HepG2 (cell line): ENCODE results near the gene CTAG1A.
"Not testable (repeated sequence)": the region's sequence is repeated elsewhere in the genome, so short reads cannot be mapped to it uniquely, and the experiment has no call there.

Source experiments
- AKAP8 ChIP-seq: sonication (generic); formaldehyde crosslinking; IDR thresholded peaks from 2 replicates; pipeline ENCODE4 v1.5.1; 2020; ENCODE audit warnings: mild to moderate bottlenecking, missing genetic modification reagents
- ATF6 ChIP-seq: sonication (generic); formaldehyde crosslinking; conservative IDR thresholded peaks from 2 replicates; pipeline ENCODE4 v1.4.0; 2020; ENCODE audit warnings: missing genetic modification reagents
- DNMT1 ChIP-seq: sonication (generic); formaldehyde crosslinking; IDR thresholded peaks from 2 replicates; pipeline ENCODE4 v1.5.1; 2020; ENCODE audit warnings: mild to moderate bottlenecking, missing genetic modification reagents
- EZH2 ChIP-seq: conservative IDR thresholded peaks from 2 replicates; pipeline ENCODE4 v1.6.1; 2012; ENCODE audit warnings: mild to moderate bottlenecking, low read depth, low read length, moderate library complexity
- NBN ChIP-seq: fragments of 450-650 bp; conservative IDR thresholded peaks from 2 replicates; pipeline ENCODE4 v1.6.1; 2017
- POLR2AphosphoS2 ChIP-seq: IDR thresholded peaks from 2 replicates; pipeline ENCODE4 v1.6.1; 2011; ENCODE audit warnings: low read depth, low read length, improper control_type of control experiment
- ZNF232 ChIP-seq: sonication (generic); formaldehyde crosslinking; IDR thresholded peaks from 2 replicates; pipeline ENCODE4 v1.4.0; 2020; ENCODE audit warnings: missing genetic modification reagents, borderline replicate concordance

GRCh38 chrX:154590415-154590814 is 5.5 kb downstream of the CTAG1A start:
- TF ChIP-seq POLR2AphosphoS2; ATF6 (CRISPR knock-in tag); EZH2; ZNF232 (CRISPR knock-in tag); AKAP8 (CRISPR knock-in tag); NBN; DNMT1 (CRISPR knock-in tag): not testable (repeated sequence)
